Caki2 (cell line): ENCODE results near the gene SLC25A3. TPM values are rescaled to one million over a fixed set of nuclear protein-coding genes. Genes with fewer than 3 reads are reported as not detected.
"Not testable (repeated sequence)": the region's sequence is repeated elsewhere in the genome, so short reads cannot be mapped to it uniquely, and the experiment has no call there.

Experiments used
- DNase-seq: peaks from one replicate; pipeline ENCODE4 v3.0.0-alpha.2; 2015; ENCODE audit warnings: low read depth
- in situ Hi-C: cut with HindIII; loops from 2 replicates; pipeline ENCODE4 v1.10.0; 2016; ENCODE audit warnings: low sequenced_read_pairs, low pct_unique_long_range_greater_than_20kb, mixed read lengths
- total RNA-seq: library from RNA; depleted of rRNA; stranded (reverse); fragments of >200 nt; shearing (Covaris generic); gene quantifications from 2 replicates; pipeline ENCODE4 v1.2.3, GENCODE V29; 2014; ENCODE audit warnings: low replicate concordance

Gene SLC25A3
- total RNA-seq, 1 experiment from 2014 or later: 707 TPM

DNA sequence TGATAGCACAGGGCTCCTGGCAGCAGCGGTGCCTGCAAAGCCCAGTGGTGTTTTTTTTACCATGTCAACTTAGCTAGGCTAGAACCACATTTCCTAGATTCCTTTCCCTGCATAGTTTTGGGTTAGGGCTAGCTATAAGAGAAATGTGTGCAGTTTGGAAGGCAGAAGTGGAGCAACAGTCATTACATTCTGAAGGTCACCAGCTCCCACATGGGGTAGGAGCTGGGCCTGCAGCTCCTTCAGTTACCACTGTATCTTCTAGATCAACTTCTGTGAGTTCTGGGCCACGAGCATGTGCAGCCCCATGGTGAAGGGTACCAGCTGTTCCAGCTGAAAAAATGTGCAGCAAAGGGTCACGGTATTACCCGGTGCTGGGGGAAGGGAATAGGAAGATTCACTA lies 2.3 kb upstream of the SLC25A3 start:
- in situ Hi-C loops: no loop called here

DNA sequence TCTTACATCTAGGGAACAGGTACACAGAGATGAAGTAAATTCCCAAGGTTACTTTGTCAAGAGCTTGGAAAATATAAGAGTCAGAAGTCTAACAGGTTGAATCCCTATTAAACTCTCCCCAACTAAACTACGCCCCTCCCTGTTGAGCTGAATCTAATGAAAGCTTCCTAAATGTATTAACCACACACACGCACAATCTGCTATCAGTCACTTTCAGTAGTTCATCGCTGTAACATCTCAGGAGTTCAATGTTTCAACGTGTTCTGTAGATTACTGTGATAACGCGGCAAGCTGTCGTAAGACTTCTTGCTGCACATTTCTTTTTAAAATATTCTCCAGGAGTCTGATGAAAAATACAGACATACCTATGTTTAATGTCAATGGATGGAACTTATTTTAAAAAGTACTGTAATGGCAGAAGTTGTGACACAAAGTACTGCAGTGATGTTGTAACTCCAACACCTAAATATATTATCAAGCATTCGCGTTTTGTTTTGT lies 612 bp upstream of the SLC25A3 start:
- peak; percentile 12 for DNase-seq
- in situ Hi-C loops: no loop called here

More for the DNA sequence above, 2.3 kb upstream of the SLC25A3 start:
- no peak for DNase-seq

DNA sequence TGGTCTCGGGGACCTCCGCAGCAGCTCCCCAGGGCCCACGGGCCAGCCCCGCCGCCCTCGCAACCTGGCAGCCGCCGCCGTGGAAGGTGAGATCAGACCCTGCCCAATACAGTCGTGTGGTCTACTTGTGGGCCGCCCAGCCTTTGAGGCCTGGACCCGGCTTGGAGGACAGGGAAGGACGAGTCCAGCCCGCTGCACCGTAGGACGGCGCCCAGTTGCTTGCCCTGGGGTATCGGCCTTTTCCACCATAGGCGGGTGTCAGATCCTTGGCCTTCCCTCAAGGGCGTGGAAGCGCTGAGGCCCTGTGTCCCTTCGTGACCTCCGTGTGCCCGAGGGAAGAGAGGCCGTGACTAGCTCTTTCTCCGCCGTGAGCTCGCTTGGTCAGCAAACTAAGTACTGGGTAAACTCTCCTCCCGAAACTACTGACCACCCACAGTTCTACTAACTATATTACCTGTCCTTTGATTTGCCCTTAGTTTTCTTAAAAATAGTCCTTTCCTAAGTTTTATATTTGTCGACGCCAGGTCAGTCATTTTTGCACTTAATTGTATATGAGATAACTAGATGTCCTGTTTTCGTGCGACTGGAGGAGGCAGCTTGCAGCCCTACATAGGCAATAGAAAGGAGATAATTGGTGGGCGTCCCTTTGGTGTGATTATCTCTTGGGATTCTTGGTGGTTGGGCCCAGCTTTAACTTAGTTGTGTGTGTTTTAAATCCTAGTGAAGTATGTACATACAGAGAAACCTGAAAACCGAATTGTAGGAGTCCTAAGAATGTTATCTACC lies 757 bp downstream of the SLC25A3 start:
- in situ Hi-C loops: no loop called here
- DNase-seq: peak; percentile 7

DNA sequence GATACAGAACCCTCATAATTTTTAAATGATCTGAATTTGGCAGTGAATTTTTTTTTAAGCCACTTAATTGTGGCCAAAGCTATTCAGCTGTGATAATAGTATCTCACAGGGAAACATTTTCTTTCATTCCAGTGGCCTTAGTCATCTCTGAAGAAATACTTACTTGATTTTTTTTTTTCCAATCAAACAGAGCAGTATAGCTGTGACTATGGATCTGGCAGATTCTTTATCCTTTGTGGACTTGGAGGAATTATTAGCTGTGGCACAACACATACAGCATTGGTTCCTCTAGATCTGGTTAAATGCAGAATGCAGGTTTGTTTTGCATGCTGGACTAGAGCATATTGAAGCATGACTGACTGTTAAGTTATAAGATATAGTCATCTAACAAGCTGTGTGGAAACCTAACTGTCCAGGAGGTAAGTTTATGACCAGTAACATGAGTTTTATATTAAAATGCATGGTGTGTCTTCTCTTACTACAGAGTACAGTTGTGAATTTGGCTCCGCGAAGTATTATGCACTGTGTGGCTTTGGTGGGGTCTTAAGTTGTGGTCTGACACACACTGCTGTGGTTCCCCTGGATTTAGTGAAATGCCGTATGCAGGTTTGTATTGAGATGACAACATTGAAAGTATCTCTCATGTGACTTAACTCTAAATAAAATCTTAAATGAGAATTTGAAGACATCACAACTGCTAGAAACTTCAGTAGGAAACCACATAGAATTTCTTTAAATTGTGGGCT lies 1.9 kb downstream of the SLC25A3 start:
- peak; percentile 60 for DNase-seq
- in situ Hi-C loops: no loop called here

DNA sequence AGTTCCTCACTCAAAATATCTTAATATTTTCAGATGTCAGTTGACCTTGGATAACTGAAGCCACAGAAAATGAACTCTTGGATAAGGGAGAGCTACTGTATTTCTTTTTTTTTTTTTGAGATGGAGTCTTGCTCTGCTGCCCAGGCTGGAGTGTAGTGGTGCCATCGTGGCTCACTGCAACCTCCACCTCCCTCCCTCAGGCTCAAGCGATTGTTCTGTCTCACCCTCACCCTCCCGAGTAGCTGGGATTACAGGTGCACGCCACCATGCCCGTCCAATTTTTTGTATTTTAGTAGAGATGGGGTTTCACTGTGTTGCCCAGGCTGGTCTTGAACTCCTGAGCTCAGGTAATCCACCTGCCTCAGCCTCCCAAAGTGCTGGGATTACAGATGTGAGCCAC lies 3.8 kb downstream of the SLC25A3 start:
- DNase-seq, in situ Hi-C loops: not testable (repeated sequence)

DNA sequence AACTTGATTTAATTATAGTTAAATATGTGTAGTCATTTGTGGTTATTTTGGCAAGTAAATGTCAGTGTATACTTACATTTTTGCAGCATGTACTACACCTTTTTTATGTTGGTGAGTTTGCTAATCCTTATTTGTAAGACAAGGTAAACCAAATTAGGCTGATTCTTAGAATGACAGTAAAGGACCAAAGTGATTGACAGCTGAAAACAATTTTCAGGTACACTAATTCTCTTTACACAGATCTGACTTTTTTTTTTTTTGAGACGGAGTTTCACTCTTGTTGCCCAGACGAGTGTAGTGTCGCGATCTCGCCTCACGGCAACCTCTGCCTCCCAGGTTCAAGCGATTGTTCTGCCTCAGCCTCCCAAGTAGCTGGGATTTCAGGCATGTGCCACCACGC lies 8.4 kb downstream of the SLC25A3 start:
- in situ Hi-C loops: no loop called here
- no peak for DNase-seq

DNA sequence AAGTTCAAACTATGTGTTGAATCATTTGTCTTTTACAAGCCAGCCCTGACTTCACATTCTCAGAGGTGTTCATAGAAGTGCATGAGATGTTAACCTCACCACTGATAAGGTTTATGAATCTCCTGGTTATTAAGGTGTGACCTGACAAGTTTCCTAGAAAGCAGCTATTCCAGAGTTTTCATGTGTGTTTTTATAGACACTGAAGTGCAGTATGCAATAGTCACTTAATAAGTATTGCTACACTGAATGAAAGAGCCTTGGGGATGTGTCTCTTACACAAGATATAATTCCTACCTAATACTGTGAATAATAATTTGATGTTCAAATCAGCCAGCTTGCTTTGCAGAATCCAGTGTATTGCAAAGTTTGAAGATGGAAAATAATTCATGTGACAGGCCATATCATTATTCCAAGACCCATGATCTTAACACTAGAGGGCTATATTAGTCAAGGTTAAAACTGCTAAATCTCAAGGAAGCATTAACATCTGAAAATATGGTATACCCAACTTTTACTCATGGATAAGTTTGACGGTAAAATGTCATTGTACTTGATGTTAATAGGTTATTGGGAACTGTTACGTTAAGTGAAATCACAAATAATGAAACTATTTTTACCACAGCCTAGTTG lies 13.0 kb downstream of the SLC25A3 start:
- in situ Hi-C loops: no loop called here
- DNase-seq: no peak

DNA sequence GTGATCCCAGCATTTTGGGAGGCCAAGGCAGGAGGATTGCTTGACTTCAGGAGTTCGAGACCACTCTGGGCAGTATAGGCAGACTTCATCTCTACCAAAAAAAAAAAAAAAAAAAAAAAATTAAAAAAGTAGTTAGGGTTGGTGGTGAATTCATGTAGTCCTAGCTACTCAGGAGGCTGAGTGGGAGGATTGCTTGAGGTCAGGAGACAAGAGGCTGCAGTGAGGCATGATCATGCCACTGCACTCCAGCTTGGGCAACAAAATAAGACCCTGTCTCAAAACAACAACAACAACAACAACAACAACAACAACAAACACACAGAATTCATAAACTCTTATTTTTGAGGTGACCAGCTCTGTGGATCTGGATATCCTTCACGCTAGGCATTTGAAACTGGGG lies 17.1 kb downstream of the SLC25A3 start:
- no peak for DNase-seq
- in situ Hi-C loops: no loop called here

DNA sequence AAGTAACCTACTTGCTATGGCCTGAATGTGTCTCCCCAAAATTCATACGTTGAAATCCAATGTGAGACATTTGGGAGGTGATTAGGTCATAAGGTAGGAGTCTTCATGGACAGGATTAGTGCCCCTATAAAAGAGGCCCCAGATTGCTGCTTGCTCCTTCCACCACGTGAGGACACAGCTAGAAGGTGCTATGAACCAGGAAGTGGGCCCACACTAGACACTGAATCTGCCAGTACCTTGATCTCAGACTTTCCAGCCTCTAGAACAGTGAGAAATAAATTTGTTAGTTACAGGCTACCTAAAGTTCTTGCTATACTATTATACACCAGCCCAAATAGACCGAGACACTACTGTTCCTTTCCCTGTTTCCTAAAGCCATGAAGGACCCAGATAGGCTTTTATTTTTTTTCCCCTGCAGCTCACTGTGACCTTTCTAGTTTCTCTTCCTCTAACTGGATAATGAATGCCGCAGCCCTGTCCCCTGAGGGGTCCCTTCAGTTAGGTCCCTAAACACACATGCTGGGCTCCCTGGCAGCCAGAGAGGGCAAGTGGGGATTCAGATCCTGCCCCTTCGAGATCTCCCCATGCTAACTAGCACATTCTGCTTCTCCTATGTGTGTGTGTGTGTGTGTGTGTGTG lies 19.3 kb downstream of the SLC25A3 start:
- in situ Hi-C loops: no loop called here
- no peak for DNase-seq

DNA sequence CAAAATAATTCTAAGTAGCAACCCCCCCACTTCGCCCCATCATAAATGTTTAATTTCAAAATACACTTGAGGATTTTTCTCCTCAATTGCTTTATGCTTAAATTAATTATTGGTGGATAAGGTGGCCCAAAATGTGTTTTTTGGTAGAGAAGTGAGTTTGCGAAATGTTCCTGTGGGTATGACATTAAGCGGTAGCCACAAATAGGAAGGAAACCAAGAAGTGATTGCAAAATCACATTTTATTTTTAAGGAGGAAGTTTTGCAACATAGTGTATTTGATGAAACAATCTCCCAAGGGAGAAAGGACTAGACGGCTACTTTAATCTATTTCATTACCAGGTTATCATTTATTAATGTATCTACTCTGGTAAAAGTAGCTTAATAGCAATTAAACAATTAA lies 25.5 kb downstream of the SLC25A3 start:
- no peak for DNase-seq

DNA sequence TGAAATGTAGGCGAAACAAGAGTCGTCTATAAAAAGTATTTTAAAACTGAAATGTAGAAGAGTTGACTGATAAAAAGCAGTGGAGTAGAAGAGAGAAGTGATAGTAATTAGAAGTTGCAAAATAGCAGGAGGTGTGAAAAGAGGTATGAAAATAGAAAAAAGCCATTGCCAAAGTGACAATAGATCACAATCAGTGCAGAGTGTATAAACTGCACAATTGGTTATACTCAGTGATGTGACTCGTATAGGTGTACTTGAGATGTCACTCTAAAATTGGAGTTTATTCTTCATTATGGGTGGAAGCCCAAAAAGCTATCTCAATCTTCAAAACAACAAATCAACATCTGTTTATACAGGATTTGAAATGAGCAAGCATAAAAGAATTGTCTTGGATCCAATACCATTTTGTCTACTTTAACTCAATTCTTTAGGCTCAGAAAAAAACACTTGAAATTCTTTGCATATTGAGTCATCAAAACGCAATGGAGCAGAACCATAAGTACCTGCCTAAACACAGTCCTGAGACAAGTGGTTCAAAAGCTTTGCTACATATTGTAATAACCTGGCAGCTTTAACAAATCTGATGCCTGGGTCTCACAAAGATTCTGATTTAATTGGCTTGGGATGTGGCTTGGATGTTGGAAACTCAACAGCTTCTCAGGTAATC lies 42.3 kb downstream of the SLC25A3 start:
- peak; percentile 61 for DNase-seq
- in situ Hi-C loops: no loop called here

More for the DNA sequence above, 25.5 kb downstream of the SLC25A3 start:
- in situ Hi-C loops: no loop called here

DNA sequence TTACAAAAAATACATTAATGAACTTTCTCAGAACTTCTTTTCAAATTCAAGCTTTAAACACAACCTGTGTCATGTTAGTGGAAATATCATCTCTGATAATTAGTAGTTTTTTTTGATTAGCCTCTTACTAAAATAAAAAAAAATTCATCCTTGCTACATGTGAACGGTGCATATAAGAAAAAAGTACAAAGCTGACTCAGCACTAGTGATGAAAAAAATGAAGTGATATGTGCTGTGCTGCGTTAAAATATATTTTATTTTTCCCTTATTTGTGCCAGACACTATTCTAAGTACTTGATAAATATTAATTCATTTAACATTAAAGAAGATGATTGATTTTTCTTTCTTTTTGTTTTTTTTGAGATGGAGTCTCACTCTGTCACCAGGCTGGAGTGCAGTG lies 43.6 kb downstream of the SLC25A3 start:
- DNase-seq: no peak
- in situ Hi-C loops: no loop called here

DNA sequence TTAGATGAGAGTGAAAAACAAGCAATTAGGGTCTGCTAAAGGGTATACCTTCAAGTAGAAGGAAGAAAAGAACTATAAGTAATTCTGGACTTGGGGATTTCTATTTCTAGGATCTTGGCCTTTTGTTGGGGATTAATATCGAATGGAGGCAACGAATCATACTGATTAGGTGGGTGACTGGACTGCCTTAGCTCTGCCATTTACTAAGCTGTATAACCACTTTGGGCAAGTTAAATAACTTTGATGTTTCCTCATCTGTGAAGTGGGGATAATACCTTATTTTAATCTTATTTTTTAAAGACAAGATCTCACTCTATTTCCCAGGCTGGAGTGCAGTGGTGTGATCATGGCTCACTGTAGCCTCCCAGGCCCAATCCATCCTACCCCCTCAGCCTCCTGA lies 44.5 kb downstream of the SLC25A3 start:
- in situ Hi-C loops: no loop called here
- no peak for DNase-seq

DNA sequence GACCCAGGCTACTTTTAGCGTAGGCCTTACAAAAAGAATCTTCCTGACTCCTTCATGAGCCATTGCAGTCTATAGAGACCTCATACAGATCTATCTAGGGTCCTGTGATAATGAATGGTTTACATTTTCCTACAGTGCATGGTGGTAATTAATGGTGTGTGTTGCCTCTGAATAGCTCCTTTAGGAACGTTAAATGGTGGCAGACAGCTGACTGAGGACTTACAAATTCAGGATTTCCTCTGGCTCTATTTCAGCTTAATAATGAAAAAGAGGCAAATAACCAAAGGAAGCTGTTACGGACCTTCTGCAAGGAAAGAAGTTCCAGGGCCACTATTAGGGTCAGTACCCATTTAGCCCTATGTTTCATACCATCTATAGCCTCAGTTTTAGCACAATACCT lies 46.0 kb downstream of the SLC25A3 start:
- in situ Hi-C loops: no loop called here
- DNase-seq: no peak

DNA sequence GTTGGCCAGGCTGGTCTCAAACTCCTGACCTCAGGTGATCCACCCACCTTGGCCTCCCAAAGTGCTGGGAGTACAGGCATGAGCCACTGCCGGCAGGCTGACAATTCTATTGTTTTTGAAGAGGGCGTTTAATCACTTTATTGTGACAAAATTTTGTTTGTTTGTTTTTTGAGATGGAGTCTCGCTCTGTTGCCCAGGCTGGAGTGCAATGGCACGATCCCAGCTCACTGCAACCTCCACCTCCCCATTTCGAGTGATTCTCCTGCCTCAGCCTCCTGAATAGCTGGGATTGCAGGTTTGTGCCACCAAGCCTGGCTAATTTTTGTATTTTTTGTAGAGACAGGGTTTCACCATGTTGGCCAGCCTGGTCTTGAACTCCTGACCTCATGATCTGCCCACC lies 49.3 kb downstream of the SLC25A3 start:
- in situ Hi-C loops, DNase-seq: not testable (repeated sequence)

DNA sequence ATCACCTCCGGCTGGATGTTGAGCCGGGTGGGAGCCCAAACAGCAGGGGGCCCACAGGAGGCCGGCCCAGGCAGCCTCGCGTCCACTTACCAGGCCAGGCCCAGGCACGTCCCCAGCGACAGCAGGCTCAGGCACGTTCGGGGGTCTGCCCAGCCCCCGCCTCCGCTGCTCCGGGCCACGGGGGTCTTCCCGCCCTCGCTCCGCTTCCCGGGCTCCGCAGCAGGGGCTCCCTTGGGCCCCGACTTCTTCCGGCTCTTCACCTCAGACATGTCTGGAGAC lies 50.9 kb downstream of the SLC25A3 start:
- in situ Hi-C loops: no loop called here
- DNase-seq: no peak

DNA sequence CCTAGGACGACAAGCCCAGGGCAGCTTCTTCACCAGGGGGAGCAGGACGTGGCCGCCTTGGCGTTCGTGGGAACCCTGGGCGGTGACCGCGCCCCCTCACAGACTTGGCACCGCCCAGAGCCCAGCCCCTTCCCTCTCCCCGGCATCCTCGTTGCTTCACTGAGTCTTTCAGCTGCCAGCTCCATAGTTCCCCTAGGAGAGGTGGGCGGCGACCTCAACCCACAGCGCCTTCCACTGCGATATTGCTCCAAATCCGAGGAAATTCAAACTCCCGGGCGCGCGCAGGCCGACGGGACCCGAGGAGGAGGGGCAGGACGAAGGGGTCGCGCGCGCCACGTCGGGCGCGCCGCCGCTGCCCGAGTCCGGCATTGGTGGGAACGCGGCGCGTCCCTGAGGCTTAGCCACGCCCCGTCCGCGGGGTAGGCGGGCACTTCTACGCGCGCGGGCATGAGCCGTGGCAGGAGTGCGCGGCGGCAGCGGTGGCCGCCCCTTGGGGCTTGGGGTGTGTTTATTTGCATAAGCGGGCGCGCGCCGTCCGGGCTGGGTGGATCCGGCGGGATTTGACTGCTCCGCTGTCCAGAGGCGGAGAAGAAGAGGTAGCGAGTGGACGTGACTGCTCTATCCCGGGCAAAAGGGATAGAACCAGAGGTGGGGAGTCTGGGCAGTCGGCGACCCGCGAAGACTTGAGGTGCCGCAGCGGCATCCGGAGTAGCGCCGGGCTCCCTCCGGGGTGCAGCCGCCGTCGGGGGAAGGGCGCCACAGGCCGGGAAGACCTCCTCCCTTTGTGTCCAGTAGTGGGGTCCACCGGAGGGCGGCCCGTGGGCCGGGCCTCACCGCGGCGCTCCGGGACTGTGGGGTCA lies 51.5 kb downstream of the SLC25A3 start, which contains the start of the genes APAF1 and IKBIP:
APAF1 (plus strand) TSS at position 579 of the 860 bp plus-strand sequence. CDS start 3,070 bp downstream, outside the sequence.
IKBIP (minus strand) TSS at position 77 of the 860 bp plus-strand sequence. CDS start 87 bp downstream, outside the sequence.
- DNase-seq: peak; percentile 97
- in situ Hi-C loops: no loop called here
